Hair follicular keratinocyte (primary cell): Measurements from ENCODE around the gene IQCF5. TPM values are rescaled to one million over a fixed set of nuclear protein-coding genes. Genes with fewer than 3 reads are reported as not detected.

Experiments
- total RNA-seq: library from RNA; depleted of rRNA; stranded (reverse); fragments of >200 nt; gene quantifications from 2 replicates; pipeline ENCODE4 v1.2.3, GENCODE V29; 2015

Gene IQCF5
- total RNA-seq: not detected in 2 replicates

DNA sequence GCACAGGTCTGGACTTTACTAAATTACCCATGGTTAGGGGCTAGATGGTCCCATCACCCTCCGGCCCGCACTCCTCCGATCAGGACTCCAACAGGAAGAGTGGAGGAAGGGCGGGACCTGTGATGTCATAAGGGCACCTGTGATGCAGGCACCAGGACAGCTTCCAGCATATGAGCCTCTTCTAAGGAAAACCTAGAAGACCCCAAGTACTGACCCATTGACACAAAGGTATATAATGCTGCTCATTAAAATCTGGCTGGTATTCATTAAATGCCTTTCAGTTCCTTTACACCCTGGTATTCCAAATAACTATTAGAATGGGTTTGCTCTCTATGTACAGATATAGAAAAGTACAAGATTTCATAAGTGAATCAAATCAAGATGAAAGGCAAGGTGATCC is at the start of gene IQCF5:
TSS of gene IQCF5 (minus strand) at position 101 of the 400 bp plus-strand sequence. CDS start at position 31, 70 bp downstream.

GRCh38 chr3:51860703-51861665 is 14.4 kb downstream of the IQCF5 start, which contains the start of gene IQCF2:
Gene IQCF2, plus strand, starts transcription at chr3:51861615. Its CDS starts 52 bp downstream, at chr3:51861667.

Other genes starting within 250 kb of the IQCF5 start
- gene TEX264, start 204.3 kb downstream of the IQCF5 start, total RNA-seq: 78.4 and 96.8 TPM in 2 replicates
- 0.08 TPM in 2 replicates for gene GRM2, start 168.5 kb downstream of the IQCF5 start, total RNA-seq
- gene IQCF6, start 96.4 kb downstream of the IQCF5 start, total RNA-seq: not detected in 2 replicates
- gene IQCF2, start 14.0 kb downstream of the IQCF5 start, total RNA-seq: not detected in 2 replicates
- gene IQCF1, start 27.8 kb upstream of the IQCF5 start, total RNA-seq: not detected in 2 replicates
- 29.8 and 47.9 TPM in 2 replicates for gene RRP9, start 66.3 kb upstream of the IQCF5 start, total RNA-seq
- gene PARP3, start 66.8 kb upstream of the IQCF5 start, total RNA-seq: 5.7 and 5.9 TPM in 2 replicates
- not detected in 2 replicates for gene GPR62, start 79.8 kb upstream of the IQCF5 start, total RNA-seq
- 44.2 and 57.0 TPM in 2 replicates for gene PCBP4, start 91.9 kb upstream of the IQCF5 start, total RNA-seq
- 51.9 and 64.7 TPM in 2 replicates for gene ABHD14B, start 98.4 kb upstream of the IQCF5 start, total RNA-seq
- gene ABHD14A, start 99.5 kb upstream of the IQCF5 start, total RNA-seq: 19.7 and 19.8 TPM in 2 replicates
- gene ACY1, start 107.9 kb upstream of the IQCF5 start, total RNA-seq: 134 and 148 TPM in 2 replicates
- 2,114 and 2,340 TPM in 2 replicates for gene RPL29, start 120.3 kb upstream of the IQCF5 start, total RNA-seq
- 118 and 162 TPM in 2 replicates for gene DUSP7, start 181.0 kb upstream of the IQCF5 start, total RNA-seq